ENCODE results near the gene TSPO2. TPM values are rescaled to one million over a fixed set of nuclear protein-coding genes. Genes with fewer than 3 reads are reported as not detected.
A peak's percentile ranks its signal among the peaks of the same experiment; 100 is the strongest.

Gene TSPO2
- total and polyA plus RNA-seq, 2 of the 13 experiments (the other 11 are each of a cell fraction or from before 2014, with no cell fraction given): 0.55 TPM; not detected in 1

DNA sequence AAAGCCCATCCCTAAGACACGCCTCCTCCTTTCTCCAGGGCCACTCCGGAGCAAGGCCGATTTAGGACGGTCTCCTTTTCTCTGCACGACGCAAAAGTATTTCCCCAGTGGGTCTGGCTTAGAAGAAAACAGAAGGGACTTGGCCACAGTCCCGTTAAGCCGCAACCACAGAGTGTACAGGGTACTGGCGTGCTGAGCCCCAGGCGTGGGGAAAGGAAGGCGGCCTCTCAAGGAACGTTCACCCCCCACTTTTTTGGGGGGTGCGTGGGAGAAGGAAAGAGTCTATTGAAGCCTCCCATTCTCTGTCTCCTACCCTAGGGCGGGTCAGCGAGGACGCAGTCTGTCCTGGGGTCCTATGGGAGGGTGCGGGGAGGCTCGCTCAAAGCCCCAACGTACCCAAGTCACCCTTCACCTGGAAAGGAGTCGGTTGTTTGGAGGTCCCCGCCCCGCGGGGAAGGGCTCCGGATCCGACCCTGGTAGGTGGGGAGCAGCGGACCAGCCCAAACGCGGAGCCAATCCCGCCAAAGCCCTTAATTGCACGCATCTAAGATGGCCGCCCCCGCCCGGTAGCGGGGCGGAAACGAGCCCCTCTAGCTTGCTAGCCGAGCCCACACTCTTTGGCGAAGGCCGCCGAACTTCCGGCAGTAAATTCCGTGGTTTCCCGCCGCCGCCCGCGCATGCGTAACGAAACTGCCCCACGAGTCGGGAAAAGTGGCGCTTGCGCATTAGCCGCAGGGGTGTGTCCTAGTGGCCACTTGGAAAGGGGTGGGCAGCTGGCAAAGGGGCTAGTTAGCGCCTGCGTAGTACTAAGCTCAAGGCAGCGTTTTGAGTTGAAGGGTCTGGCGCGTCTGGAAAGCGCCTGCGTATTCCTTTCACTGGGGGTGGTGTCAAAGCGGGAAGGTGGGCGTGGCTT is 29.9 kb downstream of the TSPO2 start, which contains the start of gene OARD1 (continued):
- TF ChIP-seq SSRP1 (CRISPR knock-in tag; IDR thresholded peaks at IDR 0.05): no peak
- TF ChIP-seq ZMYM2 (CRISPR knock-in tag; IDR thresholded peaks at IDR 0.05): no peak
- TF ChIP-seq AHDC1 (CRISPR knock-in tag; IDR thresholded peaks at IDR 0.05; ENCODE audit: borderline replicate concordance): 0 out of 2 replicates have a peak, but pooled peaks have one; percentile 48
- no peak for TF ChIP-seq TOE1 (CRISPR knock-in tag; IDR thresholded peaks at IDR 0.05)
- TF ChIP-seq, protein P1, sequence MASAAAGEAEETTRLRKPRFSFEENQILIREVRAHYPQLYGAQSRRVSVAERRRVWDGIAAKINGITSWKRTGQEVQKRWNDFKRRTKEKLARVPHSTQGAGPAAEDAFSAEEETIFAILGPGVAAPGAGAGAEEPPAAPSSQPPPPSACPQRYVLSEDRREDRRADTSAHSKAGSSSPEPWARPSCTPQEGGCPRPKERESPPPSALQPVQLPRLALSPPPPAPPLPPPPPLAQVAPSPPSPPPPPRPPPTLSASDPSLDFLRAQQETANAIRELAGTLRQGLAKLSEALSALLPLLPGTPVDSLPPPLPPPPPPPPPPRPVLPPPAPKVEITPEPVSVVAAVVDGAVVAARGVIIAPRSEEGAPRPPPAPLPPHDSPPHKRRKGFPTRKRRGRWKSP (CRISPR knock-in tag; IDR thresholded peaks at IDR 0.05): 0 out of 2 replicates have a peak, but pooled peaks have one; percentile 32
- TF ChIP-seq ZNF775 (CRISPR knock-in tag; IDR thresholded peaks at IDR 0.05; ENCODE audit: borderline replicate concordance): no peak
- no peak for TF ChIP-seq TBP (CRISPR knock-in tag; IDR thresholded peaks at IDR 0.05)
- TF ChIP-seq, protein P2, sequence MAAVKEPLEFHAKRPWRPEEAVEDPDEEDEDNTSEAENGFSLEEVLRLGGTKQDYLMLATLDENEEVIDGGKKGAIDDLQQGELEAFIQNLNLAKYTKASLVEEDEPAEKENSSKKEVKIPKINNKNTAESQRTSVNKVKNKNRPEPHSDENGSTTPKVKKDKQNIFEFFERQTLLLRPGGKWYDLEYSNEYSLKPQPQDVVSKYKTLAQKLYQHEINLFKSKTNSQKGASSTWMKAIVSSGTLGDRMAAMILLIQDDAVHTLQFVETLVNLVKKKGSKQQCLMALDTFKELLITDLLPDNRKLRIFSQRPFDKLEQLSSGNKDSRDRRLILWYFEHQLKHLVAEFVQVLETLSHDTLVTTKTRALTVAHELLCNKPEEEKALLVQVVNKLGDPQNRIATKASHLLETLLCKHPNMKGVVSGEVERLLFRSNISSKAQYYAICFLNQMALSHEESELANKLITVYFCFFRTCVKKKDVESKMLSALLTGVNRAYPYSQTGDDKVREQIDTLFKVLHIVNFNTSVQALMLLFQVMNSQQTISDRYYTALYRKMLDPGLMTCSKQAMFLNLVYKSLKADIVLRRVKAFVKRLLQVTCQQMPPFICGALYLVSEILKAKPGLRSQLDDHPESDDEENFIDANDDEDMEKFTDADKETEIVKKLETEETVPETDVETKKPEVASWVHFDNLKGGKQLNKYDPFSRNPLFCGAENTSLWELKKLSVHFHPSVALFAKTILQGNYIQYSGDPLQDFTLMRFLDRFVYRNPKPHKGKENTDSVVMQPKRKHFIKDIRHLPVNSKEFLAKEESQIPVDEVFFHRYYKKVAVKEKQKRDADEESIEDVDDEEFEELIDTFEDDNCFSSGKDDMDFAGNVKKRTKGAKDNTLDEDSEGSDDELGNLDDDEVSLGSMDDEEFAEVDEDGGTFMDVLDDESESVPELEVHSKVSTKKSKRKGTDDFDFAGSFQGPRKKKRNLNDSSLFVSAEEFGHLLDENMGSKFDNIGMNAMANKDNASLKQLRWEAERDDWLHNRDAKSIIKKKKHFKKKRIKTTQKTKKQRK (IDR thresholded peaks at IDR 0.05; ENCODE audit: low read length): no peak
- 0 out of 2 replicates have a peak, but pooled peaks have one; percentile 24 for TF ChIP-seq ZNF256 (CRISPR knock-in tag; conservative IDR thresholded peaks at IDR 0.05)
- TF ChIP-seq NKX3-1 (CRISPR knock-in tag; IDR thresholded peaks at IDR 0.05): peak; percentile 92
- no peak; the same call in 1 of the 2 replicates for TF ChIP-seq ZNF773 (CRISPR knock-in tag; IDR thresholded peaks at IDR 0.05; ENCODE audit: borderline replicate concordance)
- TF ChIP-seq, protein P3, sequence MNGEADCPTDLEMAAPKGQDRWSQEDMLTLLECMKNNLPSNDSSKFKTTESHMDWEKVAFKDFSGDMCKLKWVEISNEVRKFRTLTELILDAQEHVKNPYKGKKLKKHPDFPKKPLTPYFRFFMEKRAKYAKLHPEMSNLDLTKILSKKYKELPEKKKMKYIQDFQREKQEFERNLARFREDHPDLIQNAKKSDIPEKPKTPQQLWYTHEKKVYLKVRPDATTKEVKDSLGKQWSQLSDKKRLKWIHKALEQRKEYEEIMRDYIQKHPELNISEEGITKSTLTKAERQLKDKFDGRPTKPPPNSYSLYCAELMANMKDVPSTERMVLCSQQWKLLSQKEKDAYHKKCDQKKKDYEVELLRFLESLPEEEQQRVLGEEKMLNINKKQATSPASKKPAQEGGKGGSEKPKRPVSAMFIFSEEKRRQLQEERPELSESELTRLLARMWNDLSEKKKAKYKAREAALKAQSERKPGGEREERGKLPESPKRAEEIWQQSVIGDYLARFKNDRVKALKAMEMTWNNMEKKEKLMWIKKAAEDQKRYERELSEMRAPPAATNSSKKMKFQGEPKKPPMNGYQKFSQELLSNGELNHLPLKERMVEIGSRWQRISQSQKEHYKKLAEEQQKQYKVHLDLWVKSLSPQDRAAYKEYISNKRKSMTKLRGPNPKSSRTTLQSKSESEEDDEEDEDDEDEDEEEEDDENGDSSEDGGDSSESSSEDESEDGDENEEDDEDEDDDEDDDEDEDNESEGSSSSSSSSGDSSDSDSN (CRISPR knock-in tag; IDR thresholded peaks at IDR 0.05): peak; percentile 84
- TF ChIP-seq NFIB (CRISPR knock-in tag; IDR thresholded peaks at IDR 0.05; ENCODE audit: borderline replicate concordance): no peak
- no peak for TF ChIP-seq SOX6 (IDR thresholded peaks at IDR 0.05)
- peak; percentile 65 for TF ChIP-seq SOX6 (CRISPR knock-in tag; IDR thresholded peaks at IDR 0.05)
- peak; percentile 76 for TF ChIP-seq ZFX (CRISPR knock-in tag; IDR thresholded peaks at IDR 0.05; ENCODE audit: low read depth)

Measured in HepG2 (cell line).